Endothelial cell of coronary artery (primary cell): ENCODE data around the gene TRIM28. TPM values are rescaled to one million over a fixed set of nuclear protein-coding genes. Genes with fewer than 3 reads are reported as not detected.

ENCODE experiments used
- total RNA-seq: library from RNA; depleted of rRNA; stranded (reverse); fragments of >200 nt; gene quantifications from 2 replicates; pipeline ENCODE4 v1.2.3, GENCODE V29; 2014

TRIM28 gene
- 476 and 517 TPM in 2 replicates for total RNA-seq

DNA sequence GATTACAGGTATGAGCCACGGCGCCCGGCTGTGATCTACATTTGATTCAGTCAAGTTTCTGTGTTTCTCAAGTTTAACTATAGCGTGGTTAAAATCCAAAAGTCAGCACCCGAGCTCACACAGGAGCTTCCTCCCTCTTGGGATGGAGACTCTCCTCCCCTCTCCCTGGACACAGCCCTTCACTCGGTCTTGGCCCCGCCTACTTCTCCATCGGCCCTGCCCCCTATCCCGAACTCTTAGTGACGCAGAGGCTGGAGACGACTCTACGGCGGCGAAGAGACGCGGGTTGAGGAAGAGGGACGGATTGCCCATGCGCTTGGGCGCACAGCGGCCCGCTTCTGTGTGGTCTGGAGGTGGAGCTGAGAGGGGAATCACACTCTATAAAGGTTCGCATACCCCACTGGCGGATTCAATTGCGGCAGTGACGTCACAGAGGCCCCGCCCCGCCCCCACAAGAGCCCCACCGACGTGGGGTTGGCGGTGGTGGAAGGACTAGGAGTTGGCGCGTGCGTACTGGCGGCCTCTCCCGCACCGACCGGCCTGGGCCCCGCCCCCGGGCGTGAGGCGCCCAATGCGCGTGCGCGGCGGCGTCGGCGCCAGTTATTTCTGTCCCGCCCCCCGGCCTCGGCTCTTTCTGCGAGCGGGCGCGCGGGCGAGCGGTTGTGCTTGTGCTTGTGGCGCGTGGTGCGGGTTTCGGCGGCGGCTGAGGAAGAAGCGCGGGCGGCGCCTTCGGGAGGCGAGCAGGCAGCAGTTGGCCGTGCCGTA is at the start of gene TRIM28:
Gene TRIM28 (plus strand): TSS at position 239 of the 765 bp plus-strand sequence. CDS start 694 bp downstream, outside the sequence.

GRCh38 chr19:58511353-58512208 is 32.3 kb upstream of the TRIM28 start, which contains the start of gene SLC27A5:
Gene SLC27A5 (minus strand): TSS chr19:58511992. CDS start chr19:58511955, 37 bp downstream.

DNA sequence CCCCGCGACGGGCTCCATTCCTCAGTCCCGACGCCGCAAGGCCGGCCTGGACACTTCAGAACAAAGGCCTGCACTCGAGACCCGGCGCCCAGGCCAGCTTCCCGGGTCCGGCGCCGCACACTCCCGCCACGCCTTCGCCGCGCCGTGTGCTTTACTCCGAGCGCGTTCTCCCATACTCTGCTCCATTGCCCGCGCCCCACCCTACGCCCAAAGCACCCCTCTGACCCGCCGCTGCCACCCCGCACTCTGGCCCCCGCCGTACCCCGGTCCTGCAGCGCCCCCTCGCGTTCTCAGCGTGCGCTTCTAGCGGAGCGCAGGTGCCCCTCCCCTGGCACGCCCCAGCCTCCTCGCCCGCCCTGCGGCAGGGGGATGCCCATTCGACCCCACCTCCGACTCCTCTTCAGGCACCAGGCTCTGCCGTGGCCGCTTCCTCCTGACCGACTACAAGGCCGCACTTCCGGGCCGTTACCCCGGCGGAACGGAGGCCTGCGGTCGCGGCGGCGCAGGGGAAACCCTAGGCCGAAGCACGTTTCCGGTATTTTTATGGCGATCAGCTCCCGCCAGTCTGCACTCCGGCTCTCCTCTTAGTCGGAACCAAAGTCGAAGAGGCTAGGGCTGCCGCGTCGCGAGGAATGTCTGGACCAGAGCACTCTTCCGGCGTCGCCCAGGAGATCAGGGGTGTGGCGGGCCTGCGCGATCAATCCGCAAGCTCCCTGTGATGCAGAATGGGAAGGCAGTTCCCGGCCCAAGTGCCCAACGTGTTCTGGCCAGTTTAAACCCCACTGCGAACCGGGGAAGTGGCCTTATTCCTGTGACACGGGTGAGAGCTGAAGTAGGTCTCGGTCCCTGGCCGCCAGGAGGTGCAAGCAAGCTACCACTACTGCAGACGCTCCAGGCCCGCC is 24.3 kb upstream of the TRIM28 start, which contains the start of gene ZBTB45:
Gene ZBTB45 (minus strand): TSS at position 456 of the 902 bp plus-strand sequence. CDS start 2,137 bp downstream, outside the sequence.

DNA sequence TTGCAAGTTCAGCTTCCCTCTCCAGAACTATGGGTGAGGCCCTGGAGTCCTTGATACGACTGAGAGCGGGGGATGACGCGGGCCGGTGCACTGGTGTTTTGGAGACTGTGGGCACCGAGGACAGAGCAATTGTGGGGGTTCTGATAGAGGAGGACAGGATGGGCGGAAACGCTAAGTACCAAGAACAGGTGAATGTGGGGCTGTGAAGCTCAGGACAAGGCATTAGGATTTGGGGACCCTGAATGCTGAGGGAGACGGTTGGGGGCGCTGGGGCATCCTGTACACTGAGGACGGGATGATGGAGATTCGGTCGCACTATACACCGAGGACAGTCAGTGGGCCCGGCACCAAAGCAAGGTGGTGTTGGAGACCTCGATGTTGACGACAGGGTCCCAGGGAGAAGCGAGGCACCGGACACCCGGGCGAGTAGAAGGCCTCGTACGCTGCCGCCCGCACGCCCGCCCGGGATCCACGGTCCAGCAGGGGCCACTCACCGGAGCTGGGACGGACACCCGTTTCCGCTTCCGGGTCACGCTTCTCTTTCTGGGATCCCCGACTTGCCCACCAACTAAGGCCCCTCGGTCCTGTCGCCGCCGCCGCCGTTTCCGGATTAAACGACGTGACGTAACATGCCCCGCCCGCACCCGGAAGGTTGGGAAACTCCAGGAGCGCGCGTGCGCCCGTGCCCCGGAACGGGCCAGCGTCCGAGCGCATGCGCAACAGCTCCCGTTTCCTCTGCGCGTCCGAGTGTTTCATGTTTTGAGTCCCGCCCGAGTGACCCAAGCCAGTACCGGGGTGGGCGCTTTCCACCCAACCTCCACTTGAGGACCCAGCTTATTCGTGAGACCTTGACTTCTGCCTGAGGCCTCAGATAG is 10.9 kb downstream of the TRIM28 start, which contains the start of gene CHMP2A:
Gene CHMP2A (minus strand): TSS at position 612 of the 875 bp plus-strand sequence. CDS start 893 bp downstream, outside the sequence.

GRCh38 chr19:58558066-58558622 is 14.3 kb downstream of the TRIM28 start, which contains the start of gene UBE2M:
Gene UBE2M (minus strand): TSS chr19:58558611. CDS start chr19:58558381, 230 bp downstream.

GRCh38 chr19:58572818-58573657 is 29.2 kb downstream of the TRIM28 start, which contains the start of gene MZF1:
Gene MZF1 (minus strand): TSS chr19:58573335. CDS start chr19:58571389, 1,946 bp downstream.

Other genes starting within 250 kb of the TRIM28 start
- gene ERVK3-1, start 238.7 kb upstream of the TRIM28 start, total RNA-seq, result 17.5 and 22.8 TPM in 2 replicates
- 1.9 and 2.7 TPM in 2 replicates for gene ZSCAN22, start 217.1 kb upstream of the TRIM28 start, total RNA-seq
- gene A1BG, start 190.6 kb upstream of the TRIM28 start, total RNA-seq, result 6.0 and 10.4 TPM in 2 replicates
- gene ZNF497, start 181.3 kb upstream of the TRIM28 start, total RNA-seq, result 0.81 and 1.1 TPM in 2 replicates
- 0.66 and 1.2 TPM in 2 replicates for gene ZNF837, start 163.0 kb upstream of the TRIM28 start, total RNA-seq
- 2,645 and 2,757 TPM in 2 replicates for gene RPS5, start 156.8 kb upstream of the TRIM28 start, total RNA-seq
- gene RNF225, start 148.4 kb upstream of the TRIM28 start, total RNA-seq, result 0.09 TPM in 1 of 2 replicates, not detected in the other
- gene ZNF584, start 135.4 kb upstream of the TRIM28 start, total RNA-seq, result 12.2 and 13.4 TPM in 2 replicates
- gene ZNF132, start 103.9 kb upstream of the TRIM28 start, total RNA-seq, result 6.2 and 6.8 TPM in 2 replicates
- gene ZNF324B, start 92.4 kb upstream of the TRIM28 start, total RNA-seq, result 7.6 and 8.7 TPM in 2 replicates
- gene ZNF324, start 77.0 kb upstream of the TRIM28 start, total RNA-seq, result 11.1 and 12.5 TPM in 2 replicates
- 4.6 and 4.9 TPM in 2 replicates for gene ZNF446, start 67.7 kb upstream of the TRIM28 start, total RNA-seq
- 10.2 and 16.6 TPM in 2 replicates for gene SLC27A5, start 32.1 kb upstream of the TRIM28 start, total RNA-seq
- gene ZBTB45, start 24.3 kb upstream of the TRIM28 start, total RNA-seq, result 5.8 and 7.5 TPM in 2 replicates
- gene CHMP2A, start 11.0 kb downstream of the TRIM28 start, total RNA-seq, result 126 and 141 TPM in 2 replicates
- gene UBE2M, start 14.5 kb downstream of the TRIM28 start, total RNA-seq, result 94.9 and 128 TPM in 2 replicates
- gene MZF1, start 29.3 kb downstream of the TRIM28 start, total RNA-seq, result 9.2 and 12.8 TPM in 2 replicates